ENCODE data around the gene OGDH. TPM values are rescaled to one million over a fixed set of nuclear protein-coding genes. Genes with fewer than 3 reads are reported as not detected.

Gene OGDH
- total and polyA plus RNA-seq, 4 donors = 27.0 to 95.3 (median 56.6) TPM

DNA sequence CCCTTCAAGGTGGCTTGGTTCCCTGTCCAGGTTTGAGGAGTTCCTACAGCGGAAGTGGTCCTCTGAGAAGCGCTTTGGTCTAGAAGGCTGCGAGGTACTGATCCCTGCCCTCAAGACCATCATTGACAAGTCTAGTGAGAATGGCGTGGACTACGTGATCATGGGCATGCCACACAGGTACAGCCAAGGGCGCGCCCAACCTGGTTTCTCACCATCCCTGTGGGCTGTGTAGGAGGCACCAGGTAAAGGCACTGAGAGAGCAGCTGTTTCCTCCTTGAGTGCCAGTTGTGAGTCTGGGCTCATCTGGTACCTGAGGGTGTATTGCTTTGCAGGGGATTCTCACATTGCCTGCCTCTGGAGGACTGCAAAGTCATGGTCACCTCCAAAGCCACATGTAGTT, 68.0 kb downstream of the OGDH start:
- Histone ChIP-seq H3K27me3 (ENCODE audit: control insufficient read depth in 1 of 2, insufficient read depth in 2 of 2, low read length in 1 of 2) (no peaks in the 10 kb centered on the region), H3K4me3 (ENCODE audit: low read length in 2 of 2) (no peak overlapping the region), H3K36me3 (ENCODE audit: control insufficient read depth in 1 of 2, insufficient read depth in 2 of 2, low read length in 1 of 2) (peaks cover 0 to 6% of the 10 kb centered on the region in 2 donors), H3K9me3 (ENCODE audit: control insufficient read depth, low read length) (no peaks in the 10 kb centered on the region), H3K4me1 (ENCODE audit: control insufficient read depth in 1 of 2, insufficient read depth in 2 of 2, low read length in 2 of 2) (no peaks in the 10 kb centered on the region), H3K27ac (ENCODE audit: low read depth in 1 of 2, low read length in 2 of 2) (no peak overlapping the region)
- DNase-seq (no peak), ATAC-seq (ENCODE audit: low FRiP score) (no peak)
- intact Hi-C loops (cut with DNase I) = no loop called here
- 97 to 98% methylated on average over 7 of the region's 7 CpGs for WGBS, 2 donors

- peaks cover 0 to 6% of the 10 kb centered on the region in 2 donors for H3K36me3 ChIP-seq (ENCODE audit: control insufficient read depth in 1 of 2, insufficient read depth in 2 of 2, low read length in 1 of 2)
- no peak overlapping the region for H3K4me3 ChIP-seq (ENCODE audit: low read length in 2 of 2)
- WGBS, 2 donors = 94 to 97% methylated on average over 4 of the region's 4 CpGs
- no peak for ATAC-seq (ENCODE audit: low FRiP score)
- no peaks in the 10 kb centered on the region for H3K27me3 ChIP-seq (ENCODE audit: control insufficient read depth in 1 of 2, insufficient read depth in 2 of 2, low read length in 1 of 2)
- H3K4me1 ChIP-seq (ENCODE audit: control insufficient read depth in 1 of 2, insufficient read depth in 2 of 2, low read length in 2 of 2) = no peaks in the 10 kb centered on the region
- intact Hi-C loops (cut with DNase I) = no loop called here
- H3K27ac ChIP-seq (ENCODE audit: low read depth in 1 of 2, low read length in 2 of 2) = no peak overlapping the region
- DNase-seq = no peak
- no peaks in the 10 kb centered on the region for H3K9me3 ChIP-seq (ENCODE audit: control insufficient read depth, low read length)
These were observed 70.3 kb downstream of the OGDH start for GRCh38 chr7:44676776-44677175.

DNA sequence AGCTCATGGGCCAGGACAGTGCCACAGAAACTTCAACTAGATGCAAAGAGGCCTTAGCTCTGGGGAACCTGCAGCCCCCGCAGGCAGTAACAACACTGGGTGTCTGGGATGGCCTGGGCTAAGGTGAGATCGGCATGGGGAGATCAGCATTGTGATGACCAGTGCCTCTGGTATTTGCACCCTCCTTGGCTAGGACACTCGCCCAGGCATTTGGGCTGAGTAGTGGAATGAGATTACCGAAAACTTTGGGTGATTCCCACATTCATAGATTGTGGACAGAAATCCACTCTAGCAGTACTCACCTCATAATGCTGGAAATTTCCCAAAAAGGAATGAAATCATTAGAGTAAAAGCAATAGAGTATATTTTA, 71.7 kb downstream of the OGDH start:
- WGBS, 2 donors = 87 to 88% methylated on average over 4 of the region's 4 CpGs
- Histone ChIP-seq H3K27ac (ENCODE audit: low read depth in 1 of 2, low read length in 2 of 2) (no peak overlapping the region), H3K4me1 (ENCODE audit: control insufficient read depth in 1 of 2, insufficient read depth in 2 of 2, low read length in 2 of 2) (no peaks in the 10 kb centered on the region), H3K27me3 (ENCODE audit: control insufficient read depth in 1 of 2, insufficient read depth in 2 of 2, low read length in 1 of 2) (no peaks in the 10 kb centered on the region), H3K9me3 (ENCODE audit: control insufficient read depth, low read length) (no peaks in the 10 kb centered on the region), H3K36me3 (ENCODE audit: control insufficient read depth in 1 of 2, insufficient read depth in 2 of 2, low read length in 1 of 2) (peaks cover 0 to 6% of the 10 kb centered on the region in 2 donors), H3K4me3 (ENCODE audit: low read length in 2 of 2) (no peak overlapping the region)
- DNase-seq (no peak), ATAC-seq (ENCODE audit: low FRiP score) (no peak)
- intact Hi-C loops (cut with DNase I) = no loop called here

DNA sequence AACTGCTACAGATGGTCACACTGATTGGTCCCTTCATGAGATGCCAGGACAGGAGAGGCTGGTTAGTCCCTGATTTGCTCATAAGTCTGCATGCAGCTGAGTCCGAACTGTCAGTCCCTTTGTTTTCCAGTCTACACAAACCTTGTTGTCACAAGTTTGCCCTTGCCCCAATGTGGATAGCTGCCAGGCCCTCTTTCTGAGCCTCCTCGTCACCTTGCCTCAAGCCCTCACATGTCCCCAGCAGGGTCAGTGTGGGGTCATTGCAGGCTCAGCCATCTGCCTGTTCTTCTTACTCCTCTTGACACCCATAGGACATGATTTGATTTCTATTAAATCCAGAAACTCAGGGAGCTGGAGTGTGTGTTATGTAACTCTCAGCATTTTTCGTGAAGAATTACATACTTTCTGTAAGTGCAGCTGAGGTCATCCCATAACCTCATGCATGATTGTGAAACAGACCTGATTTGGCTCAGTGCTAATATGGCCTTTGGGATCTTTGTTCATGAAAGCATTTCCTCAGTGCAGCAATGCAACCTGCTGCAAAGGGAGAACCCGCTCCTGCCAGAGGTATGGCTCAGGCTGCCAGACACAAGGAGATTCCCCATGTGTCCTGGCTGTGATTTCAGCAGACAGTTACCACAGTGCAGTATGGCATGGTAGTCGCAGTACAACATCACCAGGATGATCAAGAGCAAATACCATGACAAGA, 72.2 kb downstream of the OGDH start:
- H3K27ac ChIP-seq (ENCODE audit: low read depth in 1 of 2, low read length in 2 of 2) = no peak overlapping the region
- intact Hi-C loops (cut with DNase I) = no loop called here
- peak; percentile 49 for ATAC-seq (ENCODE audit: low FRiP score)
- H3K36me3 ChIP-seq (ENCODE audit: control insufficient read depth in 1 of 2, insufficient read depth in 2 of 2, low read length in 1 of 2) = peaks cover 0 to 6% of the 10 kb centered on the region in 2 donors
- H3K9me3 ChIP-seq (ENCODE audit: control insufficient read depth, low read length) = no peaks in the 10 kb centered on the region
- no peaks in the 10 kb centered on the region for H3K27me3 ChIP-seq (ENCODE audit: control insufficient read depth in 1 of 2, insufficient read depth in 2 of 2, low read length in 1 of 2)
- 67 to 69% methylated on average over 5 of the region's 5 CpGs for WGBS, 2 donors
- H3K4me1 ChIP-seq (ENCODE audit: control insufficient read depth in 1 of 2, insufficient read depth in 2 of 2, low read length in 2 of 2) = no peaks in the 10 kb centered on the region
- peak in 1 of 2 donors; percentile 55 for DNase-seq
- H3K4me3 ChIP-seq (ENCODE audit: low read length in 2 of 2) = no peak overlapping the region

DNA sequence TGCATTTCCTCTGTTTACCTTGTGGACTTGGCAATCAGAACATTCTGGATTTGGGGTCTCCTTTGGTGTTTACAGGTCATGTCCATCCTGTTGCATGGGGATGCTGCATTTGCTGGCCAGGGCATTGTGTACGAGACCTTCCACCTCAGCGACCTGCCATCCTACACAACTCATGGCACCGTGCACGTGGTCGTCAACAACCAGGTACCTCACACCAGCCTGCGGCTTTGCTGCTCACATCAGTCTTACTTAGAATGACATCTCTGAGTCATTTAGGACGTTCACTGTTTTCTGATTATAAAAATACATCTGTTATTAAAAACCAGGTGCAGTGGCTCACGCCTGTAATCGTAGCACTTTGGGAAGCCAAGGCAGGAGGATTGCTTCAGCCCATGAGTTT, 75.2 kb downstream of the OGDH start:
- ATAC-seq (ENCODE audit: low FRiP score) (no peak), DNase-seq (no peak)
- Histone ChIP-seq H3K4me3 (ENCODE audit: low read length in 2 of 2) (no peak overlapping the region), H3K4me1 (ENCODE audit: control insufficient read depth in 1 of 2, insufficient read depth in 2 of 2, low read length in 2 of 2) (no peaks in the 10 kb centered on the region), H3K27ac (ENCODE audit: low read depth in 1 of 2, low read length in 2 of 2) (no peak overlapping the region), H3K36me3 (ENCODE audit: control insufficient read depth in 1 of 2, insufficient read depth in 2 of 2, low read length in 1 of 2) (peaks cover 0 to 6% of the 10 kb centered on the region in 2 donors), H3K9me3 (ENCODE audit: control insufficient read depth, low read length) (no peaks in the 10 kb centered on the region), H3K27me3 (ENCODE audit: control insufficient read depth in 1 of 2, insufficient read depth in 2 of 2, low read length in 1 of 2) (no peaks in the 10 kb centered on the region)
- intact Hi-C loops (cut with DNase I) = no loop called here
- 95 to 96% methylated on average over 9 of the region's 9 CpGs for WGBS, 2 donors

- Histone ChIP-seq H3K9me3 (ENCODE audit: control insufficient read depth, low read length) (no peaks in the 10 kb centered on the region), H3K36me3 (ENCODE audit: control insufficient read depth in 1 of 2, insufficient read depth in 2 of 2, low read length in 1 of 2) (peaks cover 0 to 4% of the 10 kb centered on the region in 2 donors), H3K4me3 (ENCODE audit: low read length in 2 of 2) (no peak overlapping the region), H3K4me1 (ENCODE audit: control insufficient read depth in 1 of 2, insufficient read depth in 2 of 2, low read length in 2 of 2) (no peaks in the 10 kb centered on the region), H3K27me3 (ENCODE audit: control insufficient read depth in 1 of 2, insufficient read depth in 2 of 2, low read length in 1 of 2) (no peaks in the 10 kb centered on the region), H3K27ac (ENCODE audit: low read depth in 1 of 2, low read length in 2 of 2) (no peak overlapping the region)
- 35 to 55% methylated on average over 1 of the region's 1 CpG for WGBS, 2 donors
- intact Hi-C loops (cut with DNase I) = no loop called here
- DNase-seq (no peak), ATAC-seq (ENCODE audit: low FRiP score) (no peak)
These were observed 79.3 kb downstream of the OGDH start for GRCh38 chr7:44685723-44686122.

- intact Hi-C loops (cut with DNase I) = no loop called here
- DNase-seq (no peak), ATAC-seq (ENCODE audit: low FRiP score) (no peak)
- H3K4me1 ChIP-seq (ENCODE audit: control insufficient read depth in 1 of 2, insufficient read depth in 2 of 2, low read length in 2 of 2) = no peaks in the 10 kb centered on the region
- no peaks in the 10 kb centered on the region for H3K9me3 ChIP-seq (ENCODE audit: control insufficient read depth, low read length)
- peaks cover 0 to under 1% of the 10 kb centered on the region in 2 donors for H3K36me3 ChIP-seq (ENCODE audit: control insufficient read depth in 1 of 2, insufficient read depth in 2 of 2, low read length in 1 of 2)
- 95 to 98% methylated on average over 2 of the region's 2 CpGs for WGBS, 2 donors
- no peak overlapping the region for H3K27ac ChIP-seq (ENCODE audit: low read depth in 1 of 2, low read length in 2 of 2)
- no peak overlapping the region for H3K4me3 ChIP-seq (ENCODE audit: low read length in 2 of 2)
- no peaks in the 10 kb centered on the region for H3K27me3 ChIP-seq (ENCODE audit: control insufficient read depth in 1 of 2, insufficient read depth in 2 of 2, low read length in 1 of 2)
These were observed 83.0 kb downstream of the OGDH start for GRCh38 chr7:44689427-44689826.

DNA sequence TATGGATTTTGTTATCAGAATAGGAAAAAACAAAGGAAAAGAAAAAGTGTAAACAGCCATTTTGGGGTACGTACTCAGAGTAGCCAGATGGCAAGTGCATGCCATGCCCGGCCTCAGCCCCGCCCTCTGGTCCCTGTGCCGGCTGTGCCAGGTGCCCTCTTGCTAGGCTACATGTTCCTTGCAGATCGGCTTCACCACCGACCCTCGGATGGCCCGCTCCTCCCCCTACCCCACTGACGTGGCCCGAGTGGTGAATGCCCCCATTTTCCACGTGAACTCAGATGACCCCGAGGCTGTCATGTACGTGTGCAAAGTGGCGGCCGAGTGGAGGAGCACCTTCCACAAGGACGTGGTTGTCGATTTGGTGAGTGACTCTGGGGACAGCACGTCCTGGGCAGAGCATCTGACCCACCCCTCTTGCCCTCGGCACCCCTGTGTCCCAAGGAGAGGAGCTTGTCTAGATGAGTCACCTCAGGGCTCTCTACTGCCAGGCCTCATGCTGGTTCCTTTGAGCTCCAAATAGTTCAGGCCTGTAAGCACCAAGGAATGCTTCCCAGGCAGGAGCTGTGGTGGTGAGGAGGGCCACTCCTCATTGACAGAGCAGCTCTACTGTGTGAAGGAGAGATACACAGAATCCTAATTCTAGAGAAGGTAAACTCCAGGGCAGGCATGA, 87.3 kb downstream of the OGDH start:
- H3K36me3 ChIP-seq (ENCODE audit: control insufficient read depth in 1 of 2, insufficient read depth in 2 of 2, low read length in 1 of 2) = peaks cover 2 to 14% of the 10 kb centered on the region in 2 donors
- H3K9me3 ChIP-seq (ENCODE audit: control insufficient read depth, low read length) = no peaks in the 10 kb centered on the region
- intact Hi-C loops (cut with DNase I) = no loop called here
- H3K4me1 ChIP-seq (ENCODE audit: control insufficient read depth in 1 of 2, insufficient read depth in 2 of 2, low read length in 2 of 2) = no peaks in the 10 kb centered on the region
- H3K27ac ChIP-seq (ENCODE audit: low read depth in 1 of 2, low read length in 2 of 2) = no peak overlapping the region
- no peak overlapping the region for H3K4me3 ChIP-seq (ENCODE audit: low read length in 2 of 2)
- no peaks in the 10 kb centered on the region for H3K27me3 ChIP-seq (ENCODE audit: control insufficient read depth in 1 of 2, insufficient read depth in 2 of 2, low read length in 1 of 2)
- 89 to 94% methylated on average over 19 of the region's 19 CpGs for WGBS, 2 donors
- ATAC-seq (ENCODE audit: low FRiP score) (no peak), DNase-seq (peak in 1 of 2 donors; percentile 70)

GRCh38 chr7:44694326-44694725, 87.9 kb downstream of the OGDH start:
- DNase-seq = peak in 1 of 2 donors; percentile 54
- Histone ChIP-seq H3K27ac (ENCODE audit: low read depth in 1 of 2, low read length in 2 of 2) (no peak overlapping the region), H3K9me3 (ENCODE audit: control insufficient read depth, low read length) (no peaks in the 10 kb centered on the region), H3K4me3 (ENCODE audit: low read length in 2 of 2) (no peak overlapping the region), H3K36me3 (ENCODE audit: control insufficient read depth in 1 of 2, insufficient read depth in 2 of 2, low read length in 1 of 2) (peaks cover 2 to 14% of the 10 kb centered on the region in 2 donors), H3K4me1 (ENCODE audit: control insufficient read depth in 1 of 2, insufficient read depth in 2 of 2, low read length in 2 of 2) (no peaks in the 10 kb centered on the region), H3K27me3 (ENCODE audit: control insufficient read depth in 1 of 2, insufficient read depth in 2 of 2, low read length in 1 of 2) (no peaks in the 10 kb centered on the region)
- WGBS, 2 donors = 93 to 97% methylated on average over 14 of the region's 14 CpGs
- no peak for ATAC-seq (ENCODE audit: low FRiP score)
- intact Hi-C loops (cut with DNase I) = no loop called here
